Lower leg skin (tissue), 3 donors: ENCODE results near the gene PARS2.

Experiments used
- POLR2A ChIP-seq, 2 donors: fragments of 450-650 bp; IDR thresholded peaks; one replicate each; pipeline ENCODE4 v1.6.1; 2016 to 2017; ENCODE audit warnings: antibody characterized with exemption in 2 of 2, mild to moderate bottlenecking in 1 of 2, moderate library complexity in 1 of 2
- TF ChIP-seq, protein P1 (sequence below), 3 donors: fragments of 450-650 bp; IDR thresholded peaks; one replicate each; pipeline ENCODE4 v1.5.1; 2016; ENCODE audit warnings: antibody characterized with exemption in 3 of 3, mild to moderate bottlenecking in 3 of 3, moderate library complexity in 2 of 3

DNA sequence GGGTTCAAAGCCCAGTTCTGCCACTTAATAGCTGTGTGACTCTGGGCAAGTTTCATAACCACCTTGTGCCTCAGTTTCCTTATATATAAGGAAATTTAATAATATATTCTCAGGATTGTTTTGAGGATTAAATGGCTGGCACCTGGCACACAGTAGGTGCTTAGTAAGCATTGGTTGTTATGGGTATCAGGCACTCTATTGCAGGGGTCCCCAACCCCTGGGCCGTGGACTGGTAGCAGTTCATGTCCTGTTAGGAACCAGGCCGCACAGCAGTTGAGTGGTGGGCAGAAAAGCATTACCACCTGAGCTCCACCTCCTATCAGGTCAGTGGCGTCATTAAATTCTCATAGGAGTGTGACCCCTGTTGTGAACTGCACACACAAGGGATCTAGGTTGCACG lies 18.5 kb downstream of the PARS2 start:
- TF ChIP-seq, protein P1, sequence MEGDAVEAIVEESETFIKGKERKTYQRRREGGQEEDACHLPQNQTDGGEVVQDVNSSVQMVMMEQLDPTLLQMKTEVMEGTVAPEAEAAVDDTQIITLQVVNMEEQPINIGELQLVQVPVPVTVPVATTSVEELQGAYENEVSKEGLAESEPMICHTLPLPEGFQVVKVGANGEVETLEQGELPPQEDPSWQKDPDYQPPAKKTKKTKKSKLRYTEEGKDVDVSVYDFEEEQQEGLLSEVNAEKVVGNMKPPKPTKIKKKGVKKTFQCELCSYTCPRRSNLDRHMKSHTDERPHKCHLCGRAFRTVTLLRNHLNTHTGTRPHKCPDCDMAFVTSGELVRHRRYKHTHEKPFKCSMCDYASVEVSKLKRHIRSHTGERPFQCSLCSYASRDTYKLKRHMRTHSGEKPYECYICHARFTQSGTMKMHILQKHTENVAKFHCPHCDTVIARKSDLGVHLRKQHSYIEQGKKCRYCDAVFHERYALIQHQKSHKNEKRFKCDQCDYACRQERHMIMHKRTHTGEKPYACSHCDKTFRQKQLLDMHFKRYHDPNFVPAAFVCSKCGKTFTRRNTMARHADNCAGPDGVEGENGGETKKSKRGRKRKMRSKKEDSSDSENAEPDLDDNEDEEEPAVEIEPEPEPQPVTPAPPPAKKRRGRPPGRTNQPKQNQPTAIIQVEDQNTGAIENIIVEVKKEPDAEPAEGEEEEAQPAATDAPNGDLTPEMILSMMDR (IDR thresholded peaks at IDR 0.05), result no peak
- no peak for TF ChIP-seq POLR2A (IDR thresholded peaks at IDR 0.05)
